Effector memory CD8-positive, alpha-beta T cell (primary cell): ENCODE measurements around the gene SLC43A3.
A peak's percentile ranks its signal among the peaks of the same experiment; 100 is the strongest.

Experiments used
- ATAC-seq: fragments of 150-1000 bp; cut with Tn5 transposase; replicated peaks from 2 replicates; pipeline ENCODE4 v1.10.0; 2021; ENCODE audit warnings: mild to moderate bottlenecking, moderate library complexity
- DNase-seq, 3 experiments: peaks; one replicate each; pipeline ENCODE4 v3.0.0; 2021
- H3K27ac Mint-ChIP-seq, 2 donors: one replicate each; pipeline ENCODE4 v1.8.0; 2022; ENCODE audit warnings: mild to moderate bottlenecking in 2 of 2, mixed read lengths in 2 of 2, moderate library complexity in 2 of 2
- H3K27me3 Mint-ChIP-seq, 2 donors: one replicate each; pipeline ENCODE4 v1.8.0; 2022; ENCODE audit warnings: mixed read lengths in 2 of 2
- H3K36me3 Mint-ChIP-seq: one replicate; pipeline ENCODE4 v1.8.0; 2022; ENCODE audit warnings: mild to moderate bottlenecking, moderate library complexity, mixed read lengths; ENCODE audit not compliant: insufficient read depth
- H3K4me1 Mint-ChIP-seq, 2 donors: one replicate each; pipeline ENCODE4 v1.8.0; 2022; ENCODE audit warnings: low read depth in 2 of 2, mixed read lengths in 2 of 2
- H3K4me3 Mint-ChIP-seq, 2 donors: one replicate each; pipeline ENCODE4 v1.8.0; 2022; ENCODE audit warnings: mild to moderate bottlenecking in 2 of 2, mixed read lengths in 2 of 2, moderate library complexity in 2 of 2
- H3K9me3 Mint-ChIP-seq, 2 donors: one replicate each; pipeline ENCODE4 v1.8.0; 2022; ENCODE audit warnings: mixed read lengths in 2 of 2
- total RNA-seq, 9 experiments: gene quantifications; one replicate each; lab custom pipeline; 2026; lab: John Stamatoyannopoulos, UW

SLC43A3 gene
- 8.1 to 219 (median 19.1) reads per million in 9 experiments for total RNA-seq

DNA sequence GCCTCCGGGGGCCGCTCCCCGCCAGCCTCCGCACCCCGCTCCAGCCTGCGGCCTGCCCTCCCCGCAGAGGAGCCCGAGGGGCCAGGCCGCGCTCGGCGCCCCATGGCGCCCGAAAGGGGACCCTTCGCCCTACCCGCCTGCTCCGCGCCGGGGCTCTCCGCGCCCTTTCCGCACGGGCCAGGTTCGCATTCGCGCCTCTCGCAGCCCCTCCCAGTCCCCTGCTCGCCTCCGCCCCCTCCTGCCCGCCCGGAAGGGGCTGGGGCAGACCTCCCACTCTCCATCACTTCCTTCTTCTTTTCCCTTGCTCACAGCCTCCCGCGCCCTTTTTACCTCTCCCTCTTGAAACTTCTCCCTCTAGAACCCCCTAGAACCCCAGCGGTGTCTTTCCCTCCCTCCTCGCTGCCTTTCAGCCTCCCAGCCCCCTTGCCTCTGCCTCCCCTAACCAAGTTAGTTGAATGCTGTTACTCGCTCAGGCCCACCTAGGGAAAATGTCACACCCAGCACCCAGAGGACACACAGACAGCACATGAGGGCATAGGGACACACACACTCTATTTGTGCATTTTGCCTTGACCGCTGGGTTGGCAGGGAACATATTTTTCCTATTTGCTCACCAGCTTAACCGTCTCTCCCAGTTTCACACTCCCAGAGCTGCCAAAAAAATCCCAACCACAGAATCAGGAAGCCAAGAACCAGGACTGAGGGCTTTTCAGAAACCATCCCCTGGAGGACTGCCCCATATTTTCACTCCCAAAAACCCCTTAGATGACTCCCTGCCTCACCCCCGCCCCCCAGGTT is at the start of gene SLC43A3:
Gene SLC43A3, minus strand, starts transcription at position 193 of the 798 bp plus-strand sequence. CDS start 949 bp downstream, outside the sequence.
- ATAC-seq: peak; percentile 31
- H3K27ac Mint-ChIP-seq: peak within 1 kb of the TSS; percentile 91 to 96
- peaks cover 44% of the 10 kb centered on the region in 2 donors for H3K4me1 Mint-ChIP-seq
- peak; percentile 40 to 43 (median 41) for DNase-seq
- peak within 1 kb of the TSS; percentile 79 to 92 for H3K4me3 Mint-ChIP-seq
- H3K36me3 Mint-ChIP-seq: peaks cover 24% of the 10 kb centered on the region
- no peaks in the 10 kb centered on the region for H3K27me3 Mint-ChIP-seq
- no peaks in the 10 kb centered on the region for H3K9me3 Mint-ChIP-seq

DNA sequence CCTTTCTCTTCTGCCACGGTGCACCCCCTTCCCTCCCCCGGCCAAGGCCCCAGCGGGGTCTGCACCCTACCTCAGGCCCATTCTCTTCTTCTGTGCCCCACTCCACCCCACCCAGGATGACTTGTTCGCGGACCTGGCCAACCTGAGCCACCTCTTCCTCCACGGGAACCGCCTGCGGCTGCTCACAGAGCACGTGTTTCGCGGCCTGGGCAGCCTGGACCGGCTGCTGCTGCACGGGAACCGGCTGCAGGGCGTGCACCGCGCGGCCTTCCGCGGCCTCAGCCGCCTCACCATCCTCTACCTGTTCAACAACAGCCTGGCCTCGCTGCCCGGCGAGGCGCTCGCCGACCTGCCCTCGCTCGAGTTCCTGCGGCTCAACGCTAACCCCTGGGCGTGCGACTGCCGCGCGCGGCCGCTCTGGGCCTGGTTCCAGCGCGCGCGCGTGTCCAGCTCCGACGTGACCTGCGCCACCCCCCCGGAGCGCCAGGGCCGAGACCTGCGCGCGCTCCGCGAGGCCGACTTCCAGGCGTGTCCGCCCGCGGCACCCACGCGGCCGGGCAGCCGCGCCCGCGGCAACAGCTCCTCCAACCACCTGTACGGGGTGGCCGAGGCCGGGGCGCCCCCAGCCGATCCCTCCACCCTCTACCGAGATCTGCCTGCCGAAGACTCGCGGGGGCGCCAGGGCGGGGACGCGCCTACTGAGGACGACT is 49.3 kb upstream of the SLC43A3 start:
- Mint-ChIP-seq H3K9me3 (no peaks in the 10 kb centered on the region), H3K4me3 (peak overlapping the region; percentile 82), H3K36me3 (peaks cover 3% of the 10 kb centered on the region), H3K27me3 (peaks cover 0 to 16% of the 10 kb centered on the region in 2 donors), H3K4me1 (peaks cover 24 to 36% of the 10 kb centered on the region in 2 donors), H3K27ac (peak overlapping the region in 1 of 2 donors; percentile 75)
- peak; percentile 52 for ATAC-seq
- DNase-seq: peak in 1 of 3 experiments; percentile 29

DNA sequence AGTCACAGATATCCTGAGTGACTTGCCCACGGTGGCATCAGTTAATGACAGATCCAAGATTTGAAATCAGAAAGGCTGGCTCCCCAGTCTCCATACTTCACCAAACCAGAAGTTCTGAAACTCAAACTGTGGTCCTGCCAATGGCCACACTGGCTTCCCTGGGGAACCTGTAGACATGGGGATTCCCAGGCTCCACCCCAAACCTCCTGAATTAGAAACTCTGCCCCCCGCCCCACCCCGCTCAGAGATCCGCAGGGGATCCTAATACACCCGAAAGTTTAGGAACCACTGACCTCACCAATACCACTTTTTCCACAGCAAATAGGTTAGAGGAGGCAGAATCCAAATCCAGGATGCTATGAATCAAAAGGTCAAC is 48.7 kb upstream of the SLC43A3 start:
- H3K9me3 Mint-ChIP-seq: no peaks in the 10 kb centered on the region
- no peak for DNase-seq
- H3K27me3 Mint-ChIP-seq: peaks cover 0 to 16% of the 10 kb centered on the region in 2 donors
- peaks cover 24 to 35% of the 10 kb centered on the region in 2 donors for H3K4me1 Mint-ChIP-seq
- ATAC-seq: no peak
- H3K4me3 Mint-ChIP-seq: peak overlapping the region; percentile 82
- H3K36me3 Mint-ChIP-seq: peaks cover 3% of the 10 kb centered on the region
- no peak overlapping the region for H3K27ac Mint-ChIP-seq

DNA sequence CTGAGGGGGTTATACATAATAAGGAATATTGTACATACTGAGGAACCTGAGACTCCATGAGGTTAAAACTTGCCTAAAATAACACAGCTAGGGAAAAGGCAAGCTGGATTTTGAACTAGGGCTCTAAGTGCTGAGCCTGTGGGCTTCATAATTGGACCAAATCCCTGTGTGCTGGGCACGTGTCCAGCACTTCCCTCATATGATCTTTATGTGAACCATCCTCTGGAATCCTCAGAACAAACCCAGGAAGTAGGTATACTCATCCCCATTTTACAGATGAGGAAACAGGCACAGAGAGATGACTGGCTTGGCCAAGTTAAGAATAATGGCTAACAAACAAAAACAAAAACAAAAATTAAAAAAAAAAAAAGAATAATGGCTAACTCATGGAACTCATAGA is 48.3 kb upstream of the SLC43A3 start:
- ATAC-seq (no peak), DNase-seq (no peak)
- Mint-ChIP-seq H3K4me3 (peak overlapping the region; percentile 82), H3K27ac (no peak overlapping the region), H3K4me1 (peaks cover 22 to 33% of the 10 kb centered on the region in 2 donors), H3K9me3 (no peaks in the 10 kb centered on the region), H3K36me3 (peaks cover under 1% of the 10 kb centered on the region), H3K27me3 (peaks cover 0 to 16% of the 10 kb centered on the region in 2 donors)

DNA sequence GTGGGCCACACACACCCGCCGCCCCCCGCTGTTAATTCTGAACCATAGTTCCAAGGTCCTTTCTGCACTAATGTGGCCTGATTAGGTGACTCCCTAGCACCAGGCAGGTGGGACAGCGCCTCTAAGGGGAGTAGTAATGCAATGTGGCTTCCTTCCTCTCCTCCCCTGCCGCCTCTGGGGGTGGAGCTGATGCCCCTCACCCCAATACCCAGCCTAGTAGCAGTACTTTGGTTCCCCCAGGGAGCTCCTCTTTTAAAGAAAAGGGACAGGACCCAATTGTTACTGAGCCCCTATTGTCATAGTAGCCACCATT is 47.8 kb upstream of the SLC43A3 start:
- DNase-seq: no peak
- H3K4me1 Mint-ChIP-seq: peaks cover 20 to 30% of the 10 kb centered on the region in 2 donors
- peaks cover 0 to 16% of the 10 kb centered on the region in 2 donors for H3K27me3 Mint-ChIP-seq
- peak overlapping the region; percentile 82 for H3K4me3 Mint-ChIP-seq
- H3K9me3 Mint-ChIP-seq: no peaks in the 10 kb centered on the region
- no peaks in the 10 kb centered on the region for H3K36me3 Mint-ChIP-seq
- no peak overlapping the region for H3K27ac Mint-ChIP-seq
- no peak for ATAC-seq

DNA sequence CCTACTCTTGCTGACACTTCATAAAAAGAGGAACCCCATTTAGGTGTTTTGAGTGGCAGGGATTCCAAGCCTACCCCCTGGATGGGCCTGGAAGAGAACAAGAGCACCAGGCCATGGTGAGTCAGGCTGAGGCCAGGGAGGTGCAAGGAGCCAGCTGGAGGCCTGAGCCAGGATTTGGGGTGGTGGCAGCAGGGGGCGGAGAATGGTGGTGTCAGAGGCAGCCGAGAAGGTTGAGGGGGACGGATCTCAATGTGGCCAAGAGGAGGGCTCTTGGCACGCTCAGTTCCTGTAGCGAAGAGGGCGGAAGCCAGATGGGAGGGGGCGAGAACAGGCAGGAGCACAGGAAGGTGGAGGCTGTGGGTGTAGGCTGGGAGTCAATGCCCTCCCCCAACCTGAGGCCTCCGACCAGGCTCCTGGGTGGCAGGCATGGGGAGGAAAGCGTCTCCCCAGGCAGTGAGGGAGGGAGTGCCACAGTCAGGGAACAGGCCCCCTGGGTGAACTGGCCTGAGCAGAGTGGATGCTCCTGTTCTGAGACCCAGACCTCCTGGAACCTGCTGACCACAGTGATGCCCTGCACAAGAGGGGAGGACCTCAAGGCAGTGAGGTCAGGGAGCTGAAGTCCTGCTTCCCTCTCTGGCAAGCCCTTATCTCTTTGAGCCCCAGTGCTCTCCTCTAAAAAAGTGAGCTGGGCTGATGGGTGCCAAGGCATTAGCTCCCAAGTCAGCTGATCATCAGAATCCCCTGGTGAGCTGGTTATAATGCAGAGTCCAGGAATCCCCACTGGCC is 47.3 kb upstream of the SLC43A3 start:
- DNase-seq: peak in 1 of 3 experiments; percentile 28
- H3K27me3 Mint-ChIP-seq: peaks cover 0 to 16% of the 10 kb centered on the region in 2 donors
- H3K4me1 Mint-ChIP-seq: peaks cover 18 to 24% of the 10 kb centered on the region in 2 donors
- no peaks in the 10 kb centered on the region for H3K9me3 Mint-ChIP-seq
- peak overlapping the region; percentile 74 to 82 for H3K4me3 Mint-ChIP-seq
- peak overlapping the region in 1 of 2 donors; percentile 83 for H3K27ac Mint-ChIP-seq
- peak; percentile 59 for ATAC-seq
- H3K36me3 Mint-ChIP-seq: no peaks in the 10 kb centered on the region

DNA sequence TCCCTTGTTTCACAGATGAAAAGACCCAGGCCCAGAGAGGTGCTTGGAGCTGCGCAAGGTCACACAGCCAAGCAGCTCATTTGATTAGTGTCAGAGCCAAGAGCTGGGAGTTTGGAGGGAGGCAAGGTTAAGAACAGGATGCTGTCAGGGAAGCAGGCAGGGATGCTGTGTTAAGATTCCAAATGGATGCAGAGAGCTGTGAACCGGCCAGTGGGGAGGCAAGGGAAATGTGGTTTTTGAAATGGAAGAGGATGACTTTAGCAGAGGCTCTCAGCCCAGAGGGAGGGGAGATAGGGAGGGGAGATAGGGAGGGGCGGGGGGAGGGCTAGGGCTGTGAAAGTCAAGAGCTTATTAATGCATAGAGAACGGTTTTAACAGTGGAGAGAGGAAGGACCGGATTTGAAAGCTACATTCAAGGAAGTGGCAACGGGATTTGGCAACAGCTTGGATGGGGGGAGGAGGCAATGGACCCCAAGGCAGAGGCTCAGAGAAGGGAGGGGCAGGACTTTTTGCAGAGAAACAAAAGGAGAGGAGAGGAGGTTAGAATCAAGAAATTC is 46.4 kb upstream of the SLC43A3 start:
- peaks cover 7 to 25% of the 10 kb centered on the region in 2 donors for H3K27me3 Mint-ChIP-seq
- peak overlapping the region in 1 of 2 donors; percentile 83 for H3K27ac Mint-ChIP-seq
- DNase-seq (no peak), ATAC-seq (no peak)
- no peaks in the 10 kb centered on the region for H3K36me3 Mint-ChIP-seq
- H3K4me1 Mint-ChIP-seq: peaks cover 18 to 24% of the 10 kb centered on the region in 2 donors
- peak overlapping the region in 1 of 2 donors; percentile 74 for H3K4me3 Mint-ChIP-seq
- no peaks in the 10 kb centered on the region for H3K9me3 Mint-ChIP-seq

DNA sequence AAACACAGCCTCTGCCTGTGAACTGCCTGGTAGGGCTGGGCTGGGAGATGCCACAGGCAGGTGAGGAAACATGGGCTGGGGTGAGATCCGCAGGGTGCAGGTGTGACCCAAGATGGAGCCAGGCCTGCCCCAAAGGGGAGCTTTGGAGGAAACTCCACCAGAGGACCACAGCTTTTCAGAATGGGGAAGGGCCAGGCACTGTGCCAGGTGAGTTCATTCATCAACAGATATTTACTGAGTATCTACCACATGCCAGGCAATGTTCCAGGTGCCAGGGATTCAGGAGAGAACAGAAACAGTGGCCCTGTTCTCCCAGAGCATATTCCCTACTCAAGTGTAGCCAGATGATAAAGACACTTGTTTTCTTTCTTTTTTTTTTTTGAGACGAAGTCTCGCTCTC is 44.6 kb upstream of the SLC43A3 start:
- Mint-ChIP-seq H3K4me3 (no peak overlapping the region), H3K27me3 (peaks cover 15 to 33% of the 10 kb centered on the region in 2 donors), H3K9me3 (no peaks in the 10 kb centered on the region), H3K27ac (no peak overlapping the region), H3K36me3 (no peaks in the 10 kb centered on the region), H3K4me1 (peaks cover 12 to 15% of the 10 kb centered on the region in 2 donors)
- ATAC-seq: no peak
- no peak for DNase-seq

DNA sequence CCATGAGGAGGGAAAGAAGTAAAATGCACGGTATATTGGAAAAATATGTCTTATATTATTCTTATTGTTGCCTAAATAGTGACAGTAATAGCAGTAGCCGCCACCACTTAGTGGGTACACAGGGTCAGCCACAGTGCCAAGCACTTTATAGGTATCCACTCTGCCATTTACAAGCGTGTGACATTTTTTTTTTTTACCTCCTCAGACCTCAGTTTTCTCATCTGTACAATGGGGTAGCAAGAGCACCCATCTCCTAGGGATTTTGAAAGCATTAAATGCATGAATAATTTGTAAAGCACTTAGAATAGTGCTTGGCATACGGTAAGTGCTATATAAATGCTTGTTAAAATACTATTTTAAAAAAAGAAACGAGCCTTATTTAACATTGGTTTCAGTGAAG is 42.3 kb upstream of the SLC43A3 start:
- no peaks in the 10 kb centered on the region for H3K36me3 Mint-ChIP-seq
- H3K27me3 Mint-ChIP-seq: peaks cover 15 to 32% of the 10 kb centered on the region in 2 donors
- no peaks in the 10 kb centered on the region for H3K9me3 Mint-ChIP-seq
- peaks cover 5 to 6% of the 10 kb centered on the region in 2 donors for H3K4me1 Mint-ChIP-seq
- no peak for DNase-seq
- H3K4me3 Mint-ChIP-seq: no peak overlapping the region
- no peak for ATAC-seq
- H3K27ac Mint-ChIP-seq: no peak overlapping the region

DNA sequence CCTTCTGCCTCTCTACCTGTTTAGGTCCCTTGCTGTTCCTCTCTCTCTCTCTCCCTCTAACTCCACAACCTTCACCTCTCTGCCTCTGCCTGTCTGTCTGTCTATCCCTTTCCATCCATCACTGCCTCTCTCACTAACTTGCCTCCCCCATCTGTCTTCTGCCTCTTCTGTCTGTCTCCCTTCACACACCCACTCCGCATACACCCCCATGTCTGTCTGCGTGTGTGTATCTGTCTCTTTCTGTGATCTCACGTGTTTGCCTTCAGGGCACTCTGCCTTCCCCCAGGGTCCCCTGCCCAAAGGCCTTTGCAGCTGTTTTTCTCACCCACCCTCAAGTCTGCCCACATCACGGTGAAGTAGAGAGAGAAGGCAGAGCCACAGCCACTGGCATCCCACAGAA is 41.4 kb upstream of the SLC43A3 start:
- ATAC-seq (no peak), DNase-seq (no peak)
- no peaks in the 10 kb centered on the region for H3K9me3 Mint-ChIP-seq
- H3K27ac Mint-ChIP-seq: no peak overlapping the region
- no peak overlapping the region for H3K4me3 Mint-ChIP-seq
- H3K36me3 Mint-ChIP-seq: no peaks in the 10 kb centered on the region
- H3K27me3 Mint-ChIP-seq: peaks cover 15 to 22% of the 10 kb centered on the region in 2 donors
- peaks cover 0 to under 1% of the 10 kb centered on the region in 2 donors for H3K4me1 Mint-ChIP-seq

DNA sequence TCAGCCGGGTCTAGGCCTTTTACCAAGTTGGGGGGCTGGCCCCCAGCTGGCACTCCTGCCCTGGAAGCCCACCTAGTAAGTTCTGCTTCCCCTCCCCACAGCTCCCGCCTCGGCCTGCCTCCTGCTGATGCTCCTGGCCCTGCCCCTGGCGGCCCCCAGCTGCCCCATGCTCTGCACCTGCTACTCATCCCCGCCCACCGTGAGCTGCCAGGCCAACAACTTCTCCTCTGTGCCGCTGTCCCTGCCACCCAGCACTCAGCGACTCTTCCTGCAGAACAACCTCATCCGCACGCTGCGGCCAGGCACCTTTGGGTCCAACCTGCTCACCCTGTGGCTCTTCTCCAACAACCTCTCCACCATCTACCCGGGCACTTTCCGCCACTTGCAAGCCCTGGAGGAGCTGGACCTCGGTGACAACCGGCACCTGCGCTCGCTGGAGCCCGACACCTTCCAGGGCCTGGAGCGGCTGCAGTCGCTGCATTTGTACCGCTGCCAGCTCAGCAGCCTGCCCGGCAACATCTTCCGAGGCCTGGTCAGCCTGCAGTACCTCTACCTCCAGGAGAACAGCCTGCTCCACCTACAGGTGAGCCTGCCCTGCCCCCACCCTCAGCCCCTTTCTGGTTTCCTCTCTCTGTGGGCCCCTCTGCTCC is 40.7 kb upstream of the SLC43A3 start:
- Mint-ChIP-seq H3K27me3 (peaks cover 15 to 18% of the 10 kb centered on the region in 2 donors), H3K36me3 (peaks cover 2% of the 10 kb centered on the region), H3K27ac (no peak overlapping the region), H3K9me3 (no peaks in the 10 kb centered on the region), H3K4me1 (peaks cover 5 to 7% of the 10 kb centered on the region in 2 donors), H3K4me3 (no peak overlapping the region)
- DNase-seq (no peak), ATAC-seq (no peak)

DNA sequence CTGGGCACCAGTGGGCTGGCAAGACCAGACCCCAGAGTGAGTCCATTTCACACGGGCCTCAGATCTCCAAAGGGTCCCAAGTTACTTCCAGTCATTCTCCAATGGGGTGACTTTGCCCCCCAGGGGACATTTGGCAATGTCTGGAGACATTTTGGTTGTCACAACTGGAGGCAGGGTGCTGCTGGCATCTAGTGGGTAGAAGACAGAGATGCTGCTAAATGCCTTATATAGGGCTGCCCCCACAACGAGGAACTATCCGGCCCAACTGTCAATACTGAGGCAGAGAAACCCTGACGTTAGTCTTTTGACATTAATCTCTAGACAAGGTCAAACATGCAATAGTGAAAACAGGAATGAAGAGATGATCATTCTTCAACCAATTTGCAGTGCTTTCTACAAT is 39.8 kb upstream of the SLC43A3 start:
- Mint-ChIP-seq H3K36me3 (peaks cover 5% of the 10 kb centered on the region), H3K4me3 (no peak overlapping the region), H3K27me3 (peaks cover 15 to 22% of the 10 kb centered on the region in 2 donors), H3K27ac (no peak overlapping the region), H3K9me3 (no peaks in the 10 kb centered on the region), H3K4me1 (peaks cover 8% of the 10 kb centered on the region in 2 donors)
- no peak for DNase-seq
- no peak for ATAC-seq
